Measurements from ENCODE around the gene ROR2.

ROR2 gene

DNA sequence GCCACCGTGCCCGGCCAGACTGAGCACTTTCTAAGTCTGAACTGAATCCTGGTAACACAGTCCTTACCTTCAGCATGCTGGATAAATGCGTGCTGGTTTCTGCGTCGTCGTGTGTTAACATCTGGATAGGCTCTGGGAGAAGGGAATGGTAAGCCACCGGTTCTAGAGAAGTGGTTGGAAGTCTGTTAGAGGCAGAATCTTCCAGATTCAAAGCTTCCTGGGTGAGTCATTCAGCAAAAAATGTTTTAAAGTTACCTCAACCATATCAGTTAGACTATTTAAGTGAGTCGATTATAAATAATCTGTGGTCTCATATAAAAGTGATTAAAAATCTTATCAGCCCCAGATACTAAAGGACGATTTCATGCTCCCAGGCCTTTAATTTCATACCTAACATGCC, 269.9 kb downstream of the ROR2 start:
- no peak for DNase-seq (ENCODE audit: low read depth in 2 of 2)

DNA sequence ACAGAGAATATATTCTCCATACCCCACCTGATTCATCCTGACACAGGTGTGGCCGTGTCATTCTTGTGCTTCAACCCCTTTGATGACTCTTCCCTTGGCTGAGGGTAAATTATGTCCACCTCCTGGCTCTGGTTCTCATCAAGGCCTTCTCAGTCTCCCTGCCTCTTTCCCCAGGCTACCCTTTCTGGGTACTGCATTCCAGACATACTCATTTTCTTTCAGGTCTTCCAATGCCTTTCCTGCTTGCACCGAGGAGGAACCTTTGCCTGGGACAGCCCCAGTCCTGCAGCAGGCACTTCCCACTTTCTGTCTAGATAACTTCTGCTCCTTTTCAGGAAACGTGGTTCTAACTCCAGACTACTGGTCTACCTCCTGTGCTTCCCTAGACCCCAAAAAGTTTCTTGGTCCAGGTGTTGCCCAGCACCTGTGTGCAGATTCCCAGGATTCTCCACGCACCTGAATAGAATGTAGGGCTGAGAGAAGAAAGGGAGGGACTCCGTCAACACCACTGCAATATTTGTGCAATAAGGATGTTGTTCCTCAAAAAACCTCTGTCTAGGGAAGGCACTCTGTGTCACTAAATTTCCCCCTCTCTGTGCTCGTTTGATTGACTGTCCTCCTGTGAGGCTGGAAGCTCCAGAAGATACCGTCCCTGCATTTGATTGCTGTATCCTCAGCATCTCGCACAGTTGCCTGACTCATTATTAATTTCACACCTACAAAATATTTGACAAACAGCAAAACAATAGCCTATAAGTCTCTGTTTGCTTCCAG, 271.0 kb downstream of the ROR2 start:
- DNase-seq (ENCODE audit: low read depth in 2 of 2) = no peak

DNA sequence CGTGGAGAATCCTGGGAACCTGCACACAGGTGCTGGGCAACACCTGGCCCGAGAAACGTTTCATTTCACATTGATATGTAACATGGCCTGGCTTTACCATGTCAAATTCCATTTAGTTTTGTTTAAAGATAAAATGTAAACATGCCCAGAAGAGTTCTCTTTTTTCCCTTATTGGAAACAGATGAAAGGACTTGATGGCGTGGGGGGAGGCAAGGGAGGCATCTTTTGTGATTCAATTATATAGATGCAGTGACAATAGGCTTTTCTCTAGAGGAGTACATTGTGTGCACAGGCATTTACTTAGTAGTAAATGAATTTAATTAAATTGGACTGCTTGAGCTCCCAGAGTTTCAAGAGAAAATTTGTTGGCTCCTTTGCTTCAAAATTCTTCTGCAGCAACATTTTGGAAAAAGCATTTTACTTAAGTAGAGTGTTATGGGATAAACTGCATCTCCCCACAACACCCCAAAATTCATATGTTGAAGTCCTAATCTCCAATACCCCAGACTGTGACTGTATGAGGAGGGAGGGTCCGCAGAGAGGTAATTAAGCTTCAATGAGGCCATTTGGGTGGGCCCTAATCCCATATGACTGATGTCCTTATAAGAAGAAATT, 272.1 kb downstream of the ROR2 start:
- DNase-seq (ENCODE audit: low read depth in 2 of 2) = no peak

DNA sequence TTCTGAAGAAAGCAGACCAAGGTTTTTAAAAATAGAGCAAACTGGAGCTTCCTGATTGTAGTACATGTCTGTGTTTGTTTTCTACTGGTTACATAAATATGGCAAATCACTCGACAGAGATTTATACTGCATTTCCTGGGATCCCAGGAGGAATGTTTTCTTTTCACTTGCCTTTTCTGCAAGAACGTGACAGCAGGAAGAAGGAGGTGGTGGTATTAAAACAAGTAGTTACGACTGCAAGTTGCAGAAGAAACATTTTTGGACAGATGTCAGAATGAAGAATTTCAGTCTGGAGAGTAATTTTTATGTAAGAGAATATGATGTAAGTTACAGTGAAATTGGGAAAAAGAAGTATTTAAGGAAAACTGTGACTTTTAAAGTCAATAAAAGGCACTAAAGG, 272.7 kb downstream of the ROR2 start:
- no peak for DNase-seq (ENCODE audit: low read depth in 2 of 2)

DNA sequence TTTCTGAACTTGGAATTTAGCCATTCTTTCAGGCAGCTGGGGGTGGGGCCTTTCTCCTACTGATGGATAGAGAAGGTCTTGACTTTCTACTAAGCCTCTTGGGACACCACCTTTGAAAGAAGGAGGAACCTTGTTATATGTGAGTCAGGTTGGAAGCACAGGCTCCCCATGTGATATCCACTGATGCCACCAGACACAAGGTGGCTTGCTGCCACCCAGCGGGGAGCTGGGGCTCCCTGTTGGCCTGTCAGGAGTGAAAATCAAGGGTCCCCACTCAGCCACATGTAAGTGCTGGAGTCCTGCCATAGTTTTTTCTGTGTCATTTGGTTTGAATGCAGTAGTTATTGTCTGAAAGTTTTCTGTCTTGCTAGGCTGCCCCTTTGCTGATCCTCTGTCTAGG, 274.0 kb downstream of the ROR2 start:
- DNase-seq (ENCODE audit: low read depth in 2 of 2) = no peak

DNA sequence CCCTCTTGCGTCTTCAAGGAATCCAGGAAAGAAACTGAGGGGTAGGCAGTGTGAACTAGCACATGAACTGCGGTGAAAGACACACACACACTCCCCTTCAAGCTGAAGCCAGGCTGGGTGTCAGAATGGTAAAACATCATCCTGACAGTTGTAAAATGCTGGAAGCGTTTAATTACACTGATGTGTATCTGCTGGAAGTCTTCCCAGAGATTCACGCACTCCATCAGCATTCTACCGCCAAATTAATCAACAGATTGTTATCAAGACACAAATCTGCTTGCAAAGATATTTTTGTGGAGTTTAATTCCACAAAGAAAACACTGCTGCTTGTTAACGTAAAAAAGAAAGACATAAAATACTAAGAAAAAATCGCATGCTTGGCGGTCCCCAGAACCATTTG, 285.4 kb downstream of the ROR2 start:
- no peak for DNase-seq (ENCODE audit: low read depth in 2 of 2)

DNA sequence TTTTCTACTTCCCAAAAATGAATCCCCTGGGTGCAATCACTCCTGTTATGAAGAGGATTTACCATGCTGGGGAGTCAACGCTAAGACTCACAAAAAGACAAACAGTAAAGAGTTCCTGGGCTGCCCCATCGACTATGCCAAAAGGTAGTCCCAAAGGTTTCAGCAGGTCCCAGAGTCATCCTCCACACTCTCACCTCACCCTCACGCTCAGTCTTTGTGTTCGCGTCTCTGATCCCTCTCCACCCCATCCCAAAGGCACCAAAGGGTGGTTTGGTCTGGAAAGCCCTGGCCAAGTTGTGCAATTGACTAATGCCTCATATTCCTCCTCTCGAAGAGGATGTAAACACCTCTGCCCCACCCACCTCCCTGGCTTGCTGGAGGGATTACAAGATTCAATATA, 286.2 kb downstream of the ROR2 start:
- no peak for DNase-seq (ENCODE audit: low read depth in 2 of 2)

DNA sequence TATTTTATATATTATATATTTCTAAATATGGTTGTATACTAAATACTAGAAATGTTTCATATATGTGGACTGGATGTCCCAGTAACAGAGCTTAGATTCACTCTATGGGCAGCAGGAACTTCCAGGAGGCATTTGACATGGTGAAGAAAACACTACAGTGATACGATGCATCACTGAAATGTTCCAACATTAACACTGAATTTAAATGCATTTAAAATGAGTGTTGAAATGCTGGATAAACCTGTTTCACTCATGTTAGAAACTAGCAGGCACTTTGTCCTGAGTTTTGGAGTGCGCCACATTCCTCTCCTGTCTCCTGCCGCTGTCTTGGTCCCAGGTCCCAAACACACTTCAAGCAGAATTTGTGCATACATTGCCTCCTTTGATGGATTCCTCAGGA, 288.6 kb downstream of the ROR2 start:
- no peak for DNase-seq (ENCODE audit: low read depth in 2 of 2)

DNA sequence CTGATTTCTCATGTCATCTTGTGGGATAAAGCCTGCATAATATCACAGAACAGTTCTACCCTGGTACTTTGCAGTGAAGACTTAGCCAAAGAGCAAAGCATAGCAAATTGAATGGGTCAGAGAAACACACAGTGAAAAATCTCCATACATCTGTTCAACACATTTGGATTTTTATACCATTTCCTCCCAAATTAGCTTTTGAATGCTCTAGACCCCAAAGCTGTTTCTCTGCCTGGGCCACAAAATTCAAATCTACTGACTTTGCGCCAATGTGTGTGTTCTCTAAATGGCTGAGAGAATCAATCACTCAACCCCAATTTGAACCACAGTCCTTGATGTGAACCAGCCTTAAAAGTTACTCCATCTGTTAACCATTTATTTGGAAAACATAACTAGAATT, 289.5 kb downstream of the ROR2 start:
- DNase-seq (ENCODE audit: low read depth in 2 of 2) = no peak

DNA sequence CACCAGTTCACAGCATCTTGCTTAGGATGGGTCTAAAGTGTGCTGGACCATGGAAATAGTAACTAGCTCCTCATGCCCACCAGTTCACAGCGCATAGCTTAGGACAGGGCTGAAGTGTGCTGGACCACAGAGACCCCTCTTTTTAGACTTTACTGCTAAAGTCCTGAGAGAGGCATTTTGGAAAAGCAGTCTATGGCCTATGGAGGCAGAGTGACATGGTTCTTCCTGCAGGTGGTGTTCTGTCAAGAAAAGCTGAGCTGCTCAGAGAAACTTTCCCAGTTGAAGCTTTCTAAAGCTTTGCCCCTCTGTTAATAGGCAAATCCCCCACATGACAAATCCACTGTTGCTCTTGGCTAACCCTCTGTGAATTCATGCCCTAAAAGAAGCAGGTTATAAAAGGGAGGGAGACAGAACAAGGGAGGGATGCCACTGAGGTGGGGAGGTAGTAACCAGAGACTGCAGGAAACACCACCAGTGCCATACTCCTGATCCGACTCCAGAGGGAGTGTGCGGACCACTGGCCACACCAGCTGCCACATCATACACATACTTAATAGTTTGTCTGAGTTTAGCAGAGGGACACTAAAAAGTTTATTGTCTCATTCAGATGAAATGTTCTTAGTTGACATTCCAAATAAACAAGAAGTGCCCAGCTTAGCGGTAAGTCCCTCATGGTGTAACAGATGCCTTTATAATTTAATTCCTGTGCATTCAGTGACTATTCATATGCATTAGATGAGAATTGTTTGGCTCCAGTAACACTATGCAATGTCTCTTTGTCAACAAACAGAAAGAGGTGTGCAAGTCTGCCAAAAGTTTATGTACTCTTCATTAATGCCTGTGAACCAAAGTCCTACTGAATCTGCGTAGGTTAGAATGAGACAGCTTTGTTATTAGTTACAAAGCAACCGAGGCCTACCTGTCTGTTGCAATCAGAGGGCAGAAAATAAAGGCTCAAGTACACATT, 290.2 kb downstream of the ROR2 start:
- DNase-seq (ENCODE audit: low read depth in 2 of 2) = no peak

DNA sequence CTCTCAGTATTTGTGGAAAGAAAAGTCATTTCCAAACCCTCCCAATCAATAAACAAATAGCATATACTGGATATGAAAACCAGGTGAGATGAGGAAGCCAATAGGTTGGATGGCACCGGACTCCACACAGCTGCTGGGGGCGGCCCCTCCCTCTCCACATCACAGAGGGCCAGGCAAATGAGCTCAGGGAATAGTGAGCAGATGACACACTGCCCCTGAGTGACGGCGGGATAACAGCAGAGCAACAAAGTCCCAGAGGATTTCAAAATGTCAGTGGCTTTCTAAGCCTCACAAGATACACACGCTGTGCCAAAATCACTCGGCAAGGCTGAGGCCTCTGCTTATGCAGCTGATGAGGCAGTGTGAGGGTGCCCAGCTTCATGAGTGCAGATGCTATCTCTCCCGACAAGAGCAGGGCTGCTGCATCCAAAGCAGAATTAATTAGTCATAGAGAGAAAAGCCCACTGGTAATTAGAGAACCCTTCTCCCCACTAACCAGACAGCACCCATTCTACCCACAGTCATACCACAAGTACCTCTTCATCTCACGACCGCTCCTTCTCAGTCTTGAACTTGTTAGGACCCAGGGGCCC, 291.4 kb downstream of the ROR2 start:
- DNase-seq (ENCODE audit: low read depth in 2 of 2) = no peak

DNA sequence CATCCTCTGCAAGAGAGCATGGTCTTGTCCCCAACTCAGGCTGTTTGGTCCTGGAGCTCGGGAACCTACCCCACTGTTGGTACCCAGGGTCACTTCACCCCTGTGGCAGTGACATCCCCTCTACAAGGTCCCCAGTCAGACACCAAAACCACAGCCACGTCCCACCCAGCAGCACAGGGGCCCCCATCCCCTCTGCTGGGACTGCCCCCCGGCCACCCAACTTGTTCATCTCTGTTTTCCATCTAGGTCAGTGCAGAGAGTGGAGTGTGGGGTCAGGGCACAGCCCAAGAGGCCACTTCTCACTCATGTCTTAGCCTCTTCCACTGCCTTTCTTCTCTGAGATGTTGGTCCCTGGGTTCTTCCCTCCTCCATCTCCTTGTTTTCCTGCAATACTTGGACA, 292.5 kb downstream of the ROR2 start:
- no peak for DNase-seq (ENCODE audit: low read depth in 2 of 2)

DNA sequence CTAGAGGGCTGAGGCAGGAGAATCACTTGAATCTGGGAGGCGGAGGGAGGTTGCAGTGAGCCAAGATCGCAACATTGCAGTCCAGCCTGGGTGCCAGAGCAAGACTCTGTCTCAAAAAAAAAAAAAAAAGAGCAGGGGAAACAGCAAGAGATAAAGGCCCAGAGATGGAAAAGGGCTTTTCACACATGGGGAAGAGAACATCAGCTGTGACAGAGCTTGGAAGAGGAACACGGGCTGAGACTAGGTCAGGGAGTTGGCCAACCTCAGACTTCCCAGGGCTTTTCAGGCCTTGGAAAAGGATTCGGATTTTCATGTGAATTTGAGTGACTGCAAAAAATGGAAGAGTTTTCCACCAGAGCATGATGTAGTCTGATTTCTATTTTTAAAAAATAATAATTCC, 294.4 kb downstream of the ROR2 start:
- DNase-seq (ENCODE audit: low read depth in 2 of 2) = no peak

DNA sequence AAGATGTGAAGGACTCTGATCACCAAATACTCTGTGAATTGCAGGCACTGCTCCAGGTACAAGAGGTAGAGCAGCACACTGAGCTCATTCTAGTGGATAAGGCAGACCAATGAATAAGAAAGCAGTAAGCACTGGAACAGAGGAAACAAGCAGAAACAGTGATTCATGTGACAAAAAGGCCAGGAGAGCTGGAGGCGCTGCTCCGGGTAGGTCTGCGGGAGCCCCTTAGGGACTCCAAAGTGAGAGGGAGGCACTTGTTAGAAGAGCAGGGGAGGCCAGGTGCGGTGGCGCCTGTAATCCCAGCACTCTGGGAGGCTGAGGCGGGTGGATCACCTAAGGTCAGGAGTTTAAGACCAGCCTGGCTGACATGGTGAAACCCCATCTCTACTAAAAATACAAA, 294.8 kb downstream of the ROR2 start:
- no peak for DNase-seq (ENCODE audit: low read depth in 2 of 2)

DNA sequence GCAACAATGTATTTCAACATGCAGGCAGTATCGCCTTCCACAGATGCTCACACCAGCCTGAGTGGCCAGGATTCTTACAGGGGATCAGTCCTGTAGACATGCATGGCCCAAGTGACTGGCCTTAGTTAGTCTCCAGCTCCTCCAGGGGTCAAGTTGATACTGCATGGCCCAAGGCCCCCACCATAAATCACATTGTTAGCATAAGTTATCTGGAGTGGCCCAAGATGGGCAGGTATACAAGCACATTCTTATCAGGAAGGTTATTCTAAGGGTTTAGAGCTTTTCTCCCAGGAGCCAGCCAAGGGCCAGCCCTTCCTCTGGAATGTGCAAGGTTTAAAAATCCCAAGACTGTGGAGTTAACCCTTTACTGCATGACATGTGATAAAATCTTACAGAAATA, 295.5 kb downstream of the ROR2 start:
- no peak for DNase-seq (ENCODE audit: low read depth in 2 of 2)

DNA sequence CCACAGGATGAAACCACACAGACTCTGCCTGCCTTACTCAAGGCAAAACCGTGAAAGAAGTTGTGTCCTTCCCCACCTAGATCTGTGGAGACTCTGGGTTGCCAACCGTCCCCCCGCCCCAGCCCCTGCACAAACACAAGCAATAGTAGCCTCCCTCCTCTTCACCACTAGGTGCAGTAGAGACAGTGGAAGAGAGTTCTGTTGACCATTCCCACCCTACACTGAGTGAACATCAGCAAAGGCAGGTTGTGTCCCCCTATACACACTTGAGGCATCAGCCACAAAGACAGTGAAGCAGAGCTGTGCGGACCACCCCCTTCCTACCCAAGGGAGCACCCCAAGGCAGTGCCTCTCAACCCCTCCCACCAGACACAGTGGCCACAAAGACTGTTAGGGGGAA, 302.7 kb downstream of the ROR2 start:
- DNase-seq (ENCODE audit: low read depth in 2 of 2) = no peak

DNA sequence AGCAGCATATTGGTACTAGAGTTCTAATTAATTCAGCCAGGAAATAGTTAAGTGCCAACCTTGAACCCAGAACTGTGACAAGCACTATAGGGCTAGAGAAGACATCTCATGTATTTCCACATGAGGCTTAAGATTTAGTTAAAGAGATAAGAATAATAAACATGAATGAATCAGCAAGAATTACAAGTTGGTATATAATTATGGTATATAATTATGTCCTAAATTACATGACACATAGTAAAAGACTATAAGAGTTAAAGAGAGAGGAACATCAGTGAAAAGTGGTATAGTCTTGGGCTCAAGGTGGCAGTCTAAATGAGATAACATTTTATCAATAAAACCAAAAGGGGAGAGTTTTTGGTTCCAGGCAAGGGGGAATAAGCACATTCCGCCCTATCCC, 303.3 kb downstream of the ROR2 start:
- no peak for DNase-seq (ENCODE audit: low read depth in 2 of 2)

DNA sequence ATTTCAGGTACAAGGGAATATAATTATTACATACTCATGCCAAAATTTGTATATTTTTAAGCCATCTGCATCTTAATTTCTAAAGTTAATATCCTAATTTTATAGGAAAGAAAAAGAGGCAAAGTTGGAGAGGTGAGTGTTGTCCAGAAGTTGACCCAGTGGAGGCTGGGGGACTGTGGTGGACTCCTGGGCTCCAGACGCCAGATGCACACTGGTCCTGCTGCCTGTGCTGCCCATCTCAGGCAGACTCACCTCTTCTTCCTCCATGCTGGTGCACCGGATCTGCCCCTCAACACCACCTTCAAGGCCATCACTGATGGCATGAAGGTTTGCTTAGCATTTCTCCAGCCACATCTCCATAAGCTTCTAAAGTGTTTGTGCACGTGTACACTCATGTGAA, 305.6 kb downstream of the ROR2 start:
- DNase-seq (ENCODE audit: low read depth in 2 of 2) = no peak

DNA sequence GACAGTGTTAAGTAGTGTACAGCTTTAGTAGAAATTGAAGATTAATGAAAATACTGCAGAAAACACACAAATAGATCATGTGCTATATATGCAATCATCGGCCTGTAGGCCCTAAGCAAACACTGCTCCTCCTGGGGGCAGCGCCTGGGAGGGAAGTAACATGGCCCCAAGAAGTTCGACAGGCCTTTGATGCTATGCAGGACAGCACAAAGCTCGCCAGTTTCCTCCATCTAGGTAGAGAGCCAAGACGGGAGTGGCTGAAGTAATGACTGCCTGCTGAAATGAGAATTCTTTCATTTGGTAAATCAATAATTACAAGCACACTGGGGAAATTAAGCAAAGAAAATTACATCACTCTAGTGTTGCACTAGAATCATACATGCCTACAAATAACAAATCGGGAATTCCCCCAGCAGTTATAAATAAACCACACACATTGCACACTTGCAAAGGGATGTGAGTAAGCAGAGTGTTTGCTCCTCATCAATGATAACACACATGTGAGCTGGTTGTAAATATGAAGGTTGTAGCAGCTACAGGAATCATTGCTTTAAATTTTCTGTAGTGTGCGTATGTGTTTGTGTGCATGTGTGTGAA, 306.4 kb downstream of the ROR2 start:
- no peak for DNase-seq (ENCODE audit: low read depth in 2 of 2)

DNA sequence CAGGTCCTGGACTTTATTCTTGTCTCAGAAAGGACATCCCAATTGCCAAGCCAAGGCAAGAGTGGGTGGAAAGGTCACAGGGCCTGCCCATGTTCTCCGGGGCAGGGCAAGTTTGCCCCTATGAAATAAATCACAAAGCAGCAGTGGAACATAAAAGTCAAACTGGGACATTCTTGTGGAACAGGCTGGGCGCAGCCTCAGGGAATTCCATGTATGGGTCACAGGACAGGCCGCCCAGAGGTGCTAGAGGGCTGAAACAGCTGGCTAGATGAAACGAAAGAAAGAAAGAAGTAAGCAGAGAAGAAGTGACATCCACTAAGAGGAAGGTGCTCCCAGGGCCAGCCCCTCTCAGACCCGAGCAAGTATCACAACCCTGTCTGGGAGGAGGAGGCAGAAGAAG, 307.3 kb downstream of the ROR2 start:
- no peak for DNase-seq (ENCODE audit: low read depth in 2 of 2)

DNA sequence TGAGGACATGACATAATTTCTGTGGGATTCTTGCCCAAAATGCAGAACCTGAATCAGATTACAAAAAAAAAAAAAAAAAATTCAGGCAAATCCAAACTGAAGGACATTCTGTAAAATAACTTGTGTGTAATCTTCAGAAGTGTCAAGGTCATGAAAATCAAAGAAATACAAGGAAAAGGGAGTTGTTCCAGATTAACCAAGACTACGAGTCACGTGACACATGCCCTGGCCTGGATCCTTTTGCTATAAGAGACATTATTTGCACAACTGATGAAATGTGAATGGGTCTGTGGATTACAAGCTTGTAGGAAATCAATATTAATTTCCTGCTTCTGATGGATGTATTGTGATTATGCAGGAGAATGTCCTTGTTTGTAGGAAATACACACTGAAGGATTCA, 309.6 kb downstream of the ROR2 start:
- no peak for DNase-seq (ENCODE audit: low read depth in 2 of 2)

DNA sequence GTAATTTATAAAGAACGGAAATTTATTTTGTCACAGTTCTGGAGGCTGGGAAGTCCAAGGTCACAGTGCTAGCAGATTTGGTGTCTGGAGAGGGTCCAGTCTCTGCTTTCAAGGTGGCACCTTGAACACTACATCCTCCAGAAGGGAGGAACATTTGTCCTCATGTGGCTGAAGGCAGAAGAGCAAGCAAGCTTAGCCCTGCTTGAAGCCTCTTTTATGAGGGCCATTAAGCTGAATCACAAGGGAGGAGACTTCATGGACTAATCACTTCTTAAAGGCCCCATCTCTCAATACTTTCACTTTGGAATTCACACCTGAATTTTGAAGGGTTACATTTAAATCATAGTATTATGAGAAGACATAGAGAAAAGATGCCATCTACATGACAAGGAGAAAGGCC, 311.0 kb downstream of the ROR2 start:
- DNase-seq (ENCODE audit: low read depth in 2 of 2) = no peak
